Activated CD8-positive, alpha-beta memory T cell treated with anti-CD3 and anti-CD28 coated beads for 48 hours (primary cell): ENCODE data around the gene SARNP.
A peak's percentile ranks its signal among the peaks of the same experiment; 100 is the strongest.
"Not testable (repeated sequence)": the region's sequence is repeated elsewhere in the genome, so short reads cannot be mapped to it uniquely, and the experiment has no call there.

ENCODE experiments used
- DNase-seq, 3 experiments: peaks; one replicate each; pipeline ENCODE4 v3.0.0-alpha.2; 2020; ENCODE audit warnings: low read depth in 2 of 3, low spot score in 2 of 3

The SARNP gene, protein sequence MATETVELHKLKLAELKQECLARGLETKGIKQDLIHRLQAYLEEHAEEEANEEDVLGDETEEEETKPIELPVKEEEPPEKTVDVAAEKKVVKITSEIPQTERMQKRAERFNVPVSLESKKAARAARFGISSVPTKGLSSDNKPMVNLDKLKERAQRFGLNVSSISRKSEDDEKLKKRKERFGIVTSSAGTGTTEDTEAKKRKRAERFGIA

GRCh38 chr12:55817345-55818139 is at the start of gene SARNP, which contains the start of gene ORMDL2:
SARNP (minus strand) TSS chr12:55817724; CDS start chr12:55817701, 23 bp downstream.
ORMDL2 (plus strand) TSS chr12:55818041; CDS start chr12:55819000, 959 bp downstream.
- DNase-seq: peak; percentile 75 to 87 (median 82)

GRCh38 chr12:55866454-55867004 is 49.0 kb upstream of the SARNP start:
- DNase-seq: not testable (repeated sequence)

DNA sequence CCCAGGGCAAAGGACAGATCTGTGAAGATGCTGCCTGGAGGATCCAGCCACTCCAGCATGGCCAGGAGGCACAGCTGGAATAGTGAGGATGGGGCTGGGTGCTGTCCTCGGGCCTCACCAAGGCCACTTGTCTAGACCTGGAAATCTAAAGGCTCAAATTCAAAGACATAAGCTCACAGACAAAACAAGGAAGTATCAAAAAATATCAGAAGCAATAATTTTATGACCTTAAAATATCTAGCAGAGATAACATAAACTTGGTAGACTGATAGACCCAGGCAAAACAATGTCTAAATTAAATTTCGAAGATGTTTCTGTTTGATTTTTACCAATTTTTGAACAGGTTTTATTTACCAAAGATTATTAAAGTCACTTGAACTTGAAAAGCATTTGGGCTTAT is 47.8 kb upstream of the SARNP start:
- no peak for DNase-seq

GRCh38 chr12:55862931-55863330 is 45.4 kb upstream of the SARNP start:
- DNase-seq: not testable (repeated sequence)

- DNase-seq: no peak
These were observed 44.8 kb upstream of the SARNP start for GRCh38 chr12:55862286-55862685.

DNA sequence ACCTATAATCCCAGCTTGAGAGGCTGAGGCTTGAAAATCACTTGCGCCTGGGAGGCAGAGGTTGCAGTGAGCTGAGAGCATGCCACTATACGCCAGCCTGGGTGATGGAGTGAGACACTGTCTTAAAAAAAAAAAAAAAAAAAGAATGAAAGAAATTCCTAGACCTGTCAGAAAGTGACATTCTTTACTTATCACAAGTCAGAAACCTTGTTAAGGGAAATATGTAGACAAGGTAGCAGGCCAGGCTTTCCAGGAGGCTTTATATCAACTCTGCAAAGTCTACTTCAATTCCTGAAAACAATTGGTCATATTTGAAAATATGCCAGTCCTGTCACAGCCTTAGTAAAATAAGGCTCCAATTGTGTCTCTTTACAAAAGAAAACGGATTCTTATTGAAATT is 44.3 kb upstream of the SARNP start:
- DNase-seq: no peak

DNA sequence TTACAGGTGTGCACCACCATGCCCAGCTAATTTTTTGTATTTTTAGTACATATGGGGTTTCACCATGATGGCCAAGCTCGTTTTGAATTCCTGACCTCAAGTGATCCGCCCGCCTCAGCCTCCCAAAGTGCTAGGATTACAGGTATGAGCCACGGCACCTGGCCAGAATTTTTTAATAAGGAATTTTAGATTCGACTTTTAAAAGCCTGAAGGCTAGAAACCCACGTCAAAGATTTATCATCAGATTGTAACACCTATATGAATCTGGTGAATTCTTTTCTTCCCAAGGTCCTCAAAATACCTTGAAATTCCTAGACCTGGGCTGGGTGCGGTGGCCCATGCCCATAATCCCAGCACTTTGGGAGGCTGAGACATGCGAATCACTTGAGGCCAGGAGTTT is 43.9 kb upstream of the SARNP start:
- DNase-seq: no peak

- no peak for DNase-seq
These were observed 35.2 kb upstream of the SARNP start for GRCh38 chr12:55852740-55853139.

DNA sequence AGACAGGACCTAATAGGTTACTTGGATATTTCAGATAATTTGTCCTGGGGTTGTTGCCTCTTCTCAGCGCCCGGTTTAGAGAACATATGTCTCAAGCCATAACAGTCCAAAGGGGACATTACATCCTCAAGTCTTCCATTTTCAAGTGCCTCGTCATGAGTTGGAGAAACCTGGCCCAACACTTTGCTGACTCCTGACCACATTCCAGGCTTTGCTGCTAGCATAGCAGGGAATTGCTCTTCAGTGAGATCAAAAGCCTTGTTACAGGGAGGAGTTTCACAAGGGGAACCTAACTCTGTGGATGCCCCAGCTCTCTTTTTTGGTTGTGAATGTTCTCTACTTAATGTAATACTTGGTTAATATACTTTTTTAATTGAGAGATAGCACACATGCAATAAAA is 33.4 kb upstream of the SARNP start:
- no peak for DNase-seq

GRCh38 chr12:55850401-55850800 is 32.9 kb upstream of the SARNP start:
- no peak for DNase-seq

DNA sequence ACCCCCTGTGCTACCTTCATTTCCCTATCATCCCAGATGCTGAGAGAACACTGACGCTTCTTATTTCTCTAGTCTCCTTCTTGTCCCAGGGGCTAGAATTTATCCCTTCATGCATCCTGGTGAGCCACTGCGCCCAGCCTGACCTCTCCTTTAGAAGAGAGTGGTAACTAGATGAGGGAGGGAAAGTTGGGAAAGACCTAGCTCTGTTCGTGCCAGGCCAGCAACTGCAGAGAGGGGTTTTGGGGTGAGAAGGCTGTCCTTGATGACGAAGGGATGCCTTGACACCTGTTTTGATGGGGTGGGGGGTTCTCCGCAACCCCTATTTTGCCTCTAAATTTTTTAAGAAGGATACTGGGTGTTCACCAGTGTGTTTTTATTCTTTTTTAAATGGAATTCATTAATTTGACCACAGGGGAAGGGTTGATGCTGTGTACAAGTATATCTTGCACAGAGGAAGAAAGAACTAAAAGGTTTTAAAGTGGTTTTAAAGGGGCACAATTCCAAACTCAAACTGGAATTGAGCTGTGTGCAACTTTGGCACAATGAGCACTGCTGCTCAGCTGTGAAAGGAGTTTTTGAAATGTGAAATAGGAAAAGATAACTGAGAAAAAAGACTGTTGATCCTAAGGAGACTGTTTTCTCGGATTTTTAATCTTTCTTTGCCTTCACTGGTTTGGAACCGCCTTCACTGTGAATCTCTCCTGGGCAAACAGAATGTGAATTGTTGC is 32.3 kb upstream of the SARNP start:
- DNase-seq: no peak

- DNase-seq: no peak
These were observed 30.2 kb upstream of the SARNP start for GRCh38 chr12:55847603-55848291.

DNA sequence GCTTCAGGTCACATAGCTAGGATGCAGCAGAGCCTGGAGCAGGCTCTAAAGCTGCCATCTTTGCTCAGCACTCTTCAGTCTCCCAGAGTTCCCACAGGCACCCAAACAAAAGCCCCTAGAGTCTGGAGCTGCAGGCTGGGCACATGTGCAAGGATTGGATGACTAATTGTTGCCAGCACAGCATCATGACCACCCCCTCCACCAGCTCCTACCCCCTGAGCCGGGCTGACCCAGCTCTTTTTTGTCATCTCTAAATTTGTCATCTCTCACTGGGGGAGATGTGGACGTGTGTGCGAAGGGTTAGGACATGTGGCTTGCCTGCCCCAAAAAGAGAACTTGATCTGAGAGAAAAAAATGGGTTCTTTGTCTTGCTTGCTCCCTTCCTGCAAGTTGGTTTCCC is 29.5 kb upstream of the SARNP start:
- DNase-seq: no peak

GRCh38 chr12:55845785-55846496 is 28.4 kb upstream of the SARNP start:
- no peak for DNase-seq

DNA sequence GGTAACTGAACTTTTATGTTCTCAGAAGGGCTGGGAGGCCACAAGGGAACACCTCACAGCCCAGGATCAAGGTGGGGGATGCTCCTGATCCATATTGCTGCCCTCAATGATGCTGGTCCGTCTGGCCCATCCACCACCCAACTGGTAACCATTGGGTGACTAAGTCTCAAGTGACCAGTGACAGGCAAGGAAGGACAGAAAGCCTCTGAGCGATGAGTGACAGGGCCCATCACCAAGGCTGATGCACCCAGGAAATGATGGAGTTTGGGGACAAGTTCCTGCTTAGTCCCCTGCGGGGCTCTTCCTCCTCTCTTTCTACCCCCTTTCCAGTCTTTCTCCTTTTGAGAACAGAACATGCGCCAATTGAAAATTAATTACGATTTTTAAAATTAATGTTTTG is 27.8 kb upstream of the SARNP start:
- no peak for DNase-seq

- no peak for DNase-seq
These were observed 27.4 kb upstream of the SARNP start for GRCh38 chr12:55844961-55845360.

- no peak for DNase-seq
These were observed 25.9 kb upstream of the SARNP start for GRCh38 chr12:55843431-55843830.

DNA sequence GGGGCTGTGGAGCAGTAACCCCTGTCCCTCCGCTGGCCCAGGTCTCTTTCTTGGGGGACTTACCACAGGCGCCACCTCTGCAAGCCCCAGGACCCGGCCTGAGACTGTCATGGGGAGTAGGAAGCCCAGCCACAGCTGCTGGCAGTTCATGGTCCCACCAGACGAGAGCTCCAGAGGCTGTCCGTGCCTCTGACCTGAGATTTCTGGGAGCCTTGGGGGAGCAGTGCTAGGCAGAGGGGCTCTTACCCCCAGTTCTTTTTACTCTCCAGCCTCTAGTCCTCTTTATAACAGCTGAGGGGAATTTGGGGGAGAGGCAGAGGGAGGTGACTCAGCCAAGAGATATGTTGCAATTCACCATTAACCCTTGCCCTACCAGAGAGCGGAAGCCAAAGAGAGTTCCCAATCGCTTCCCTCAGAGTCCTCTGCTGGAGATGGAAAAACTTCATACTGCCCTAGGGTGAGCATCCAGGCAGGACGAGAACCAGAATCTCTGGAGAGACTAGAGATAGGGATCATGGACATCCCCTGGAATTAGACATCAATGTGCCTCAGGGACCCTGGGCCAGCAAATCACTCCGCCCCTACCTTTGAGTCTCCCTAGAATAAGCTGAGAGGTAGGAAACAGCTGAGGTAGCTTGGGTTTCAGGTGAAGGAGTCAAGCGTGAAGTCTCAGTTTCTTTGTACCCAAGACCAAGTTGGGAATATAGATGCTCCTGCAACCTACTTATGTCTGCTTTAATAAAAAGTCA is 25.3 kb upstream of the SARNP start, which contains the start of gene MMP19:
Gene MMP19 (minus strand): TSS at position 256 of the 749 bp plus-strand sequence. CDS start 106 bp downstream, at position 150.
- DNase-seq: no peak

GRCh38 chr12:55840581-55841351 is 23.2 kb upstream of the SARNP start:
- DNase-seq: no peak
